ENCODE data around the gene CSAG1. TPM values are rescaled to one million over a fixed set of nuclear protein-coding genes. Genes with fewer than 3 reads are reported as not detected.

Gene CSAG1
- total RNA-seq (2021; ENCODE audit: unreplicated experiment) = 1.2 TPM
- 0.26 TPM in 1 of 2 replicates, not detected in the other for polyA plus RNA-seq (2012)
- percentile 10 among the genes with signal in this experiment for Bru-seq, nascent RNA
- percentile 16 among the genes with signal in this experiment for BruChase-seq, experiment 1, labeled RNA remaining after a 6-hour chase
- BruChase-seq, experiment 2, labeled RNA remaining after a 2-hour chase = percentile 3 among the genes with signal in this experiment
- long read RNA-seq = 0 reads

- ATAC-seq = no peak
Observed at GRCh38 chrX:152733261-152733975, at the start of gene CSAG1, which contains the start of gene MAGEA12. Gene CSAG1, minus strand, starts transcription at chrX:152733721. Its CDS starts 1,261 bp downstream, at chrX:152732460. Gene MAGEA12, plus strand, starts transcription at chrX:152733757. Its CDS starts 2,405 bp downstream, at chrX:152736162.

More at GRCh38 chrX:152733261-152733975, at the start of gene CSAG1, which contains the start of gene MAGEA12:
- TF ChIP-seq ELF1 (IDR thresholded peaks at IDR 0.05; ENCODE audit: borderline replicate concordance, low read depth) (no peak), ATF3 (IDR thresholded peaks at IDR 0.05) (no peak), EZH2phosphoT487 (IDR thresholded peaks at IDR 0.05; ENCODE audit: borderline replicate concordance) (no peak), EGR1 (IDR thresholded peaks at IDR 0.05; ENCODE audit: low read depth) (no peak), REST (IDR thresholded peaks at IDR 0.05; ENCODE audit: low read depth) (no peak), SRF (IDR thresholded peaks at IDR 0.05; ENCODE audit: low read depth) (no peak), POLR2AphosphoS5 (IDR thresholded peaks at IDR 0.05; ENCODE audit: low read depth, low read length) (no peak), SP1 (IDR thresholded peaks at IDR 0.05; ENCODE audit: low read depth) (no peak), RAD21 (IDR thresholded peaks at IDR 0.05; ENCODE audit: low read depth) (no peak), ZFX (IDR thresholded peaks at IDR 0.05) (no peak), CTCF (IDR thresholded peaks at IDR 0.05 in 2 of 3, conservative IDR thresholded peaks at IDR 0.05 in 1 of 3; ENCODE audit: borderline replicate concordance in 1 of 3, insufficient read depth in 1 of 3, low read depth in 2 of 3, low read length in 2 of 3) (no peak), MAX (IDR thresholded peaks at IDR 0.05) (no peak), CBX3 (IDR thresholded peaks at IDR 0.05; ENCODE audit: low read depth) (no peak)
- H3K27ac ChIP-seq (ENCODE audit: low read depth, low read length) = no peak within 1 kb of the TSS
- no peaks in the 10 kb centered on the region for H4K20me1 ChIP-seq (ENCODE audit: insufficient read depth)
- peak within 1 kb of the TSS; percentile 36; the same call in 1 of the 2 replicates for H3K9ac ChIP-seq (ENCODE audit: low read length)
- no peak within 1 kb of the TSS for H2AFZ ChIP-seq (ENCODE audit: low read depth, low read length, poor library complexity, severe bottlenecking)
- ChIA-PET POLR2A (no interaction called here), RAD21 (ENCODE audit: low non-redundant PET in 1 of 2, low total read pairs in 2 of 2, uncharacterized antibody in 2 of 2, unreplicated experiment in 2 of 2) (no interaction called here), CTCF (no interaction called here)
- BruUV-seq (replicated peaks) = no TSS peak
- H3K4me2 ChIP-seq (ENCODE audit: low read length) = no peak within 1 kb of the TSS
- no peaks in the 10 kb centered on the region for H3K4me1 ChIP-seq (ENCODE audit: control insufficient read depth in 1 of 2, insufficient read depth in 2 of 2, low read length in 2 of 2)
- H3K9me3 ChIP-seq (ENCODE audit: control insufficient read depth in 1 of 2, insufficient read depth in 1 of 2, low read depth in 1 of 2, low read length in 2 of 2) = no peaks in the 10 kb centered on the region
- H3K36me3 ChIP-seq (ENCODE audit: control insufficient read depth in 1 of 2, insufficient read depth in 2 of 2, low read length in 2 of 2) = no peaks in the 10 kb centered on the region
- H3K27me3 ChIP-seq (ENCODE audit: insufficient read depth, low read length) = no peaks in the 10 kb centered on the region
- DNase-seq (ENCODE audit: low read depth, low spot score) = no peak
- intact Hi-C loops (cut with micrococcal nuclease) = no loop called here
- no peaks in the 10 kb centered on the region for H3K79me2 ChIP-seq (ENCODE audit: insufficient read depth, low read length)
- peak within 1 kb of the TSS; percentile 35; a peak in 3 of 4 replicates for H3K4me3 ChIP-seq (replicated peaks in 1 of 2; ENCODE audit: low read depth in 1 of 2, low read length in 2 of 2)
- no peaks in the 10 kb centered on the region for H3K9me2 ChIP-seq (ENCODE audit: insufficient read depth)

Measured in HCT116 (cell line).